NCI-H2227 treated with DMSO at 0.1 percent for 48 hours (cell line): Measurements from ENCODE around the gene RNF150.
A peak's percentile ranks its signal among the peaks of the same experiment; 100 is the strongest.

Experiments
- DNase-seq: peaks from one replicate; lab custom pipeline; 2025; lab: John Stamatoyannopoulos, UW

The RNF150 gene

GRCh38 chr4:140906993-140907962 lies 226.0 kb downstream of the RNF150 start:
- no peak for DNase-seq

GRCh38 chr4:140904904-140905303 lies 228.4 kb downstream of the RNF150 start:
- DNase-seq: no peak

- DNase-seq: no peak
These were observed 229.5 kb downstream of the RNF150 start for GRCh38 chr4:140903522-140904475.

DNA sequence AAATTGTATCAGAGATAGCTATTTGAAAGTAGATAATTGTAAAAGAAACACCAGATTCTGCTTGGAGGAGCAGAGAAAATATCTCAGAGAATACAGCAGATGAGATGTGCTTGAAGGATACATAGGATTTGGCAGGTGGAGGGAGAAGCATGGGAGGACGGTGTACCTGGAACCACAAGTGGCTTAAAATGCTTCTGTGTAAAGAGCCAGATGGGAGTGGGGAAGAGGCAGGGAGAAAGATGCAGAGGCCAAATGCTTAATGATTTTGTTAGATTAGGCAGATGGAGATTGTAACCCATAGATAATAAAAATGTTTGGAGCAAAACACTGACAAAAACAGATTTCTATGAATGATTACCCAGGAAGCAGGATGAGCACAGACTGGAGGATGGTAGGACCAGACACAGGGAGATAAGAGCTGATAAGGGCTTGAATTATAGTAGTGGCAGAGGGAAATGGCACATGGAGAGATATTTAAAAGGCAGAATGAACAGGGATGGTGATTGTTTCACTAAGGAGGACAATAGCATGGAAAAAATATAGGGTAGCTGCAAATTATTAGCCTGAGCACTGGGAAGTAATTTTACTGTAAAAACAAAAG lies 231.4 kb downstream of the RNF150 start:
- no peak for DNase-seq

GRCh38 chr4:140893939-140894338 lies 239.3 kb downstream of the RNF150 start:
- DNase-seq: no peak

DNA sequence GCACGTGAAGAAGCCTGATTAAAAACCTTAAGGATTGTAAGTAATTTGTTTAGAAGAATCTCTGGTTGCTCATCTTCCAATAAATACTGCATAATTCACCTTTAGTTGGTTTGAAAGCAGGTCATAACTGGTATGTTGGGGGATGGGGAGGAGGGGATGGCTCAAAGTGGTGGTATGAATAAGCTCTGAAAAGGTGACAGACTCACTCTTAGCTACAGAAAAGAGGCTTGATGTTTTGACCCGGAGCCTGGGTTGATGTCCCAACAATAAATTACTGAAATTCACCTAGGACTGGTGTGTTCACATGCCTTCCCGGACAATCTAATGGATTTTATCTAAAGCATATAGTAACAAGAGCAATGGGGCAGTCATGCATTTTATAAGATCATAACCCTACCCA lies 245.2 kb downstream of the RNF150 start:
- DNase-seq: no peak

DNA sequence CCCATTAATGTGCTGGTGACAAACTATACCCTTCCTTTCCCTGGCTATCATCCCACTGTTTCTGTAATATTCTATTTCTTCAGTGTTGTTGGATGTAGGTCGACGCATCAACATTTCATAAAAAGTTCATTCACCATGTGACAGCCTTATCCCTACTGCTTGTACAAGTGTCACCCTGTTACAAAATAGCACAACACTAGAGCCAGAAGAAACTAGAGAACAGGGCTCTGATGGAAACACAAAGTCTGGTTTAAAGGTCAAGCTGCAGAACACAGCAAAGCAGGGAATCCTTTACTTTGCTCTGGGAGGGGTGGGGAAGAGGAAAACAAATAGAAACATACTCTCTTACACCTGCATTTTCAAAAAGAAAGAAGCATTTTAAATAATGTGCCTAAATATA lies 245.8 kb downstream of the RNF150 start:
- no peak for DNase-seq

DNA sequence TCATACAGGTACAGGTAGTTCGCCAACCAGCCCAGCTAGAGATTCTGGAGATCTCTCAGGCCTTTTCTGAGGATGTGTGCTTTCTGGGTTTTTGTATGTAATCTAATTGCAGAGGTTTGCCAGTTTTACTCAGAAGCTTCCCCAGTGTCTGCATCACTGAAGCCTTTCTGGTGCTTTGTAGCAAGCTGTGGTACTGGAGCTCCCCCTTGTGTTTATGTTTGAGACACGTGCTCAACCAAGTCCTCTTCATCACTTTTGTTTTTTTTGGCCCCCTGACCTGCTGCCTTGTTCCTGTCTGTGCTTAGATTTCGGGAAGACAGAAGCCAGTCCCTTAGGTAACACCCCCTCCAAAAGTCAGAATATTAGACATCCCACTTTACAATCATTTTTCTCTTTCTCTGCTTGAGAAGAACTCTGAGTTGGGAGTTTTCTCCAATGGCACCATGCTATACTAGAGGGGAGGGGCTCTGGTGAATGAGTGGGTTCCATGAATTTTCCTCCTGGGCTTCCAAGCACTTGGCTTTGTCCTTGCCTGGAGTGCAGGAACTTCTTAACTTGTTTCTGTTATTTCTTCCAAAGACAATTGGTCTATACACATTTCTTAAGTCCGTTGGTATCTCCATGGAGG lies 248.7 kb downstream of the RNF150 start:
- peak; percentile 35 for DNase-seq

DNA sequence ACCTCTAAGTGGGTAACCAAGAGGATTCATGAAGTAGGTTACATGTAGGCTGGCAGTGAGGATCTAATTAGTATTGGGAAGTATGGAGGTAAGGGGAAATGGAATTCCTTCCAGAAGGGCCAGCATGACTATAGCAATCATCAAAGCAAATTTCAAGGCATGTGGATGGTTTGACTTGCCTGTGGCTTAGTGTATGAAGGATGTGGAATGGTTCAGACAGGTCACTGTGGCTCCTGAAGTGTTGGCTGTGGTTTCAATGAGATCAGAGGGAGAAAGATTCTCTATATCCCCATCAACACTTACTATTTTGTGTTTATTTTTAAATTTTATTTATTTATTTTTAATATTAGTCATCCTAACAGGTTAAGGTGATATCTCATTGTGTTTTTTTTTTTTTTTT lies 255.5 kb downstream of the RNF150 start:
- DNase-seq: no peak

DNA sequence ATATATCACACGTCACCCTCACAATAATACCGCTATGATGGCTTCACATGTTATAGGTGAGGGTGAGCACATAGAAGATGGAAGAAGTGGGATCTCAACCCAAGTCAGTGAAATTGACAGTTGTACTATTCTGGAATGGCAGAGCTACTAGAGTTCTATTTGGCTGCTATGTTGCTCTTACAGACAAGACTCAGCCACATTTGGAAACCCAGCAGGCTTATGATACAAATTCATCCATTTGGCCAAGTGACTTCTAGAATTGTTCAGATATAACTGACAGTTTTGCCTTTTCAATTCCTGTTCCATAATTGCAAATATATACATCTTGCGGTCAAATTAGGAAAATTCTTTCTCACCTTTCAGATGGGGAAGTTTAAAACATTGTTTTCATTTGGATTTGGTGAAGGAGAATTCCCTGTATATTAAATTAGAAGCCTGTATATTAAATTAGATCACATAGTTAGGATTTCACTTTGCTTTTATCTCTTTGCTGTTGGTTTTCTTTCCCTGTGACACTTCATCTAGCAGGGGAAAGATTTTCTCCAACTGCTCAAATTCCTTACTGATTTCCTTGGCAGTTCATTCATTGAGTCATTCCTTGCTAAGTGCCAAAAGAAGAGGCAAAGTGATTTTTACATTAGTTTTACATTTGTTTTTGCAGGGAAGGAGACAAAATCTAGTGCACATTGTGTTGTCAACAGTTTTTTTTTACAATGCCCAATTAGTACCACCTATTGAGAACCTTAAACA lies 256.5 kb downstream of the RNF150 start:
- DNase-seq: no peak

DNA sequence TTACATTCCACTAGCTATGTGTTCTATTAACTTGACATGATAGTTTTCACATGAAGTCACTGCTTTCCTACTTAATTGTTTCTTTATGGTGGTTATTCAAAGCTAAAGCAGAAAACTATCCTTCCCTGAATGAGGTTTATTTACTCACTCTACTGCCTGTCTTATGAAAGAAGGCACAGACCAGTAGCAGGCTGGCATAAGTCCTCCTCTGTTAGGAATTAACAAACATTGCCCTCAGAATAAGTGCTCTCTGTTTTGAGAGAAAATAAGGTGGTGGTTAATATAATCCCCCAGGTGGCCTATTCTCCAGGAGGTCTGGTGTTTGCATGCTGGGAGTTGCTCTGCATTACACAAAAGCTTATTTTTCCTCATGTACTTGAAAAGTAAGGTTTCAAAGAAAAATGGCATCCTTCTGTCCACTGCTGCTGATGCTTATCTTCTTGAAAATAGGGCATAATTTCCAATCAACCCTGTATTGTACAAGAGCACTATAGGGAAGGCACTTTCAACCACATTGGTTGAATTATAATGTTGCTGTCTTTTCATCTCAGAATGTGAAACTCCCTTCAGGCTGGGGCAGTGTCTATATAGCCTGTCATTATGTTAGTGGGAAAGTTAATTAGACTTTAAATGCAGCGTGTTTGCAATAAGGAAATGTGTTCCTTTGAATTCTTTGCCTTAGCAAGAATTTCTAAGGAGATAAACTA lies 257.4 kb downstream of the RNF150 start:
- peak; percentile 67 for DNase-seq

DNA sequence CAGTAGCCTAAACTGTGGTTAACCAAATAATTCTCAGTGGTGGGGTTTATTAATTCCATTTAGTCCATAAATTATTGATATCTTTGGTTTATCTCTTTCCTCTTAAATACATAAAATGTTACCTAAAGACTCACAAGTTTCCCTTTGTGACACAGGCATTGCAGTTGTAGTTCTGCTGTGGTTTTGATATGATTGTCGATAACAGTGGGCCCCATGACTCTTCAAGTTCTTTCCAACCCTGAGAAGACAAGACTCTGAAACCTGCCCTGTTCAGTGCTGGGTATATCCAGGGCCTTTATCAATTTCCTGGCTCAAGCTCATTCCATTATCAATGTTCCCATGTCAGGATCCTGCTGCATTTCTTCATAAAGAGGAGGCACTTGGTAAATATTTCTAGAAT lies 259.2 kb downstream of the RNF150 start:
- no peak for DNase-seq

DNA sequence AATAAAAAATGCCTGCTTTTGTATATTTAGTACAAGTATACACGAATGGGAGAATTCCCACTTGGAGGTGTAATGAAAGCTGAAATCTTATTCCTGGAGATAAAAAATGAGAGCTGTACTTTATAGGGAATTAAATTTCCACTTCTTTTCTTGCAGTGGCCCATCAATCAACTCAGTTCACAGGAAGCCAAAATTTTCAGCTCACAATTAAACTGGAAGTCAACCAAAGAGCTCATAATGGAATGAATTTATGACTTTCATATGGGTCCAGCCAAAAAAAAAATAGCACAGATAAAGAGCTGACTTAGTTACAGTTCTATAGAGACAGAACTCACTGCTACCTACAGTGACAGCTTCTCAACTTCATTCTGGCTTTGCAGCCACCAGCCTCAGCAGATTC lies 261.9 kb downstream of the RNF150 start:
- no peak for DNase-seq

DNA sequence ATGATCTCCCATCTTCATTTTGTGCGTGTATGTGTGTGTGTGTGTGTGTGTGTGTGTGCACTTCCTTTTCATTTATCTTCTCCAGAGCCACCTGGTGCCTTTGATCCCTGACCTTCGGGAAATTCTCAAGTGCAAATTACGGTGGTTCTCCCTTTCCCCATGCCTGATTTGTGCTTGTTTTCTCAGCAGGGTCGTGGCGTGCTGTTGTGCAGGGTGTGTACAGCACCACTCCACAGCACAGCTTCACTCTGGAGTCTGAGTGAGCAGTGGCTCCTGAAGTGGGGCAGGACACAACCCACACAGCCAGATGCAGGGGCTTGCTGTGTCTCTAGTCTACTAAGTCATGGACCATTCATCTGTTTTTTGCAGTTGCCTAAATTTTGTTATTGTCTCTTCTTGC lies 262.8 kb downstream of the RNF150 start:
- DNase-seq: peak; percentile 42

DNA sequence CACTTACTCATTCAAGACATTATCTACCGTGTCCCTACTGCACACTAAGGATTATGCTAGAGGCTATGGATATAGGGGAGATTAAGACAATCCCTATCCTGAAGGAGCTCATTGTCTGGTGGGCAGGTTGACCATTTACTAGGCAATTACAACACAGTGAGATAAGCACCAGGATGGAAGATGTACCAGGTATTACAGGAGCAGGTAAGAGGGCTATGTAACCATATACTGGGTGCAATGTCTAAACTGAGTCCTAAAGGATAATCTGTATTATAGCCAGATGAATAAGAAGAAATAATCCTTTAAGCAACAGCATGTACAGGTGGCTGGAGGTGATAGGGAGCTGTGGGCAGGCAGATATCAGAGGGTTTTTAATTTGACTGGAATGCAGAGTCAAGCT lies 263.8 kb downstream of the RNF150 start:
- no peak for DNase-seq

GRCh38 chr4:140867356-140867755 lies 265.9 kb downstream of the RNF150 start:
- no peak for DNase-seq

DNA sequence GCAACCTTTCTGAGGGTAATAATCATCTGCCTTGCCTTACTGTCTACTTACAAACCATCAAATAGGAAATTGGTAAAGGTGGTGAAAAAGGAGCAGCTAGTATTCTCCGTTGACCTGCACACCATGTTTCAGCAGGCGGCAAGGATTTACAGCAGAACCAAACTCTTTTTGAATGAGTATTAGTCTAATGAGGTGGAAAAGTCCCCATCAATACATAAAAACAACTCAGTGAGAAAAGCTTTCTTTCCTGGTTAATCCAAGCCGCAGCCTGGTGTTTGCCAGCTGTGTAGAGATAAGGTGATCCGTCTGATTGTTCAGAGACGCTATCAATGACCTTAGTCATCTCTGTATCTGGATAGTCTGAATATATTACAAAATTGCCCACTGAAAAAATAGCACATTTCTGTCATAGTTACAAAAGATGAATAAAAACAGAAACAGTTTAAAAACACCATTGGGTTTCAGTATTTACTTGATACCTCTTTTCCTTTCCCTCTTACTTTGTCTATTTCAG lies 266.7 kb downstream of the RNF150 start:
- DNase-seq: peak; percentile 24

DNA sequence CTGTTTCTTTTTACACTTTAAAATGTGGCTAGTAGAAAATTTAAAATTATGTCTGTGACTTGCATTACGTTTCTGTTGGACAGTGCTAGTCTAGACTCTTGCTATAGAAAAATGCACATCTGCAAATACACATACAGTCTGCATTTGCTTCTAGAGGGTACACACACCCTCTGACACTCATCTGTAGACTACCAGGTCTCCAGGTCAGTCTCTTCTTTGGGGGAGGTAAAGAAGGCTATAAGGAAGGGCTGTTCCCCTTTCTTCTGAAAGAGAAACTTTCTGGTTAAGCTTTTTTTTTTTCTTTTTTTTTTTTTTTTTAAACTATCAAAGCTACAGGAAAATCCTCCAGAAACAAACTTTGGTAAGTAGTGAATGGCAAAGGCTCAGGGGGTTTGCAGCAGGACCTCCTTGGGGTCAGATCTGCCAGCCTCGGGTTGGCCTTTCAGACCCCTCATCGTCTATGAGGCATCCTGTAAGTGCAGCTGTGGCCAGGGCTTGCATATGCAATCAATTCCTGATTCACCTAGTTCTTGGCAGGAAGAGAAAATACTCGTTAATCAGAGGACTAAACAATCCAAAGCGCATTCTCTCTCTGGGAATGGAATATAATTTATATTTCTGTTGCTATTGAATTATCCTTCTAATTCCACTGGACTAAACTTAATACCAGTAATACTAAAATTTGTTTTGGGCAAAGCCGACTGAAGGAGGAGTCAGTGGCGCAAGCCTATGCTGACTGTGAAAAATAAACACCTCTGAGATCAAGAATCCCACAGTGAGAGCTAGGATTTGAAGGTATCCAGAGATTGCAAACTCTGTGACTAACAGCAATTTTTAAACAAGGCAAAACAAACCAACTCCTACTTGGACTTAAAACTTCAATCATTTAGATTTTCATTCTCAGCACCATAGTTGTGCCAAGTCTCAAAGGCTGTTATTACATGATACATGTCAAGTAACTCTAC lies 267.7 kb downstream of the RNF150 start:
- no peak for DNase-seq

GRCh38 chr4:140863197-140863596 lies 270.1 kb downstream of the RNF150 start:
- no peak for DNase-seq
